ENCODE data around the gene ZIC5.
"Not testable (repeated sequence)": the region's sequence is repeated elsewhere in the genome, so short reads cannot be mapped to it uniquely, and the experiment has no call there.

Gene ZIC5

GRCh38 chr13:99948411-99948810 is 23.2 kb downstream of the ZIC5 start:
- in situ Hi-C loops (cut with HindIII; ENCODE audit: low pct_unique_long_range_greater_than_20kb, low sequenced_read_pairs), result no loop called here
- TF ChIP-seq JUND (IDR thresholded peaks at IDR 0.05; ENCODE audit: low read depth), result no peak
- no peak for DNase-seq (ENCODE audit: low read depth in 1 of 2, low spot score in 1 of 2)

GRCh38 chr13:99947666-99948065 is 23.9 kb downstream of the ZIC5 start:
- no peak for DNase-seq (ENCODE audit: low read depth in 1 of 2, low spot score in 1 of 2)
- in situ Hi-C loops (cut with HindIII; ENCODE audit: low pct_unique_long_range_greater_than_20kb, low sequenced_read_pairs), result no loop called here
- TF ChIP-seq JUND (IDR thresholded peaks at IDR 0.05; ENCODE audit: low read depth), result no peak

GRCh38 chr13:99945515-99945914 is 26.1 kb downstream of the ZIC5 start:
- DNase-seq (ENCODE audit: low read depth in 1 of 2, low spot score in 1 of 2); in situ Hi-C loops (cut with HindIII; ENCODE audit: low pct_unique_long_range_greater_than_20kb, low sequenced_read_pairs): not testable (repeated sequence)

- no peak for DNase-seq (ENCODE audit: low read depth in 1 of 2, low spot score in 1 of 2)
- in situ Hi-C loops (cut with HindIII; ENCODE audit: low pct_unique_long_range_greater_than_20kb, low sequenced_read_pairs), result no loop called here
- TF ChIP-seq JUND (IDR thresholded peaks at IDR 0.05; ENCODE audit: low read depth), result no peak
Measured at GRCh38 chr13:99944606-99945005, 27.0 kb downstream of the ZIC5 start.

- DNase-seq (ENCODE audit: low read depth in 1 of 2, low spot score in 1 of 2), result no peak
- TF ChIP-seq JUND (IDR thresholded peaks at IDR 0.05; ENCODE audit: low read depth), result no peak
- in situ Hi-C loops (cut with HindIII; ENCODE audit: low pct_unique_long_range_greater_than_20kb, low sequenced_read_pairs), result no loop called here
Measured at GRCh38 chr13:99944102-99944501, 27.5 kb downstream of the ZIC5 start.

- DNase-seq (ENCODE audit: low read depth in 1 of 2, low spot score in 1 of 2), result no peak
- in situ Hi-C loops (cut with HindIII; ENCODE audit: low pct_unique_long_range_greater_than_20kb, low sequenced_read_pairs), result no loop called here
- TF ChIP-seq JUND (IDR thresholded peaks at IDR 0.05; ENCODE audit: low read depth), result no peak
Measured at GRCh38 chr13:99941911-99942310, 29.7 kb downstream of the ZIC5 start.

- TF ChIP-seq JUND (IDR thresholded peaks at IDR 0.05; ENCODE audit: low read depth), result no peak
- in situ Hi-C loops (cut with HindIII; ENCODE audit: low pct_unique_long_range_greater_than_20kb, low sequenced_read_pairs), result no loop called here
- DNase-seq (ENCODE audit: low read depth in 1 of 2, low spot score in 1 of 2), result peak in 1 of 2 experiments; percentile 35
Measured at GRCh38 chr13:99941086-99941485, 30.5 kb downstream of the ZIC5 start.

GRCh38 chr13:99938635-99939034 is 32.9 kb downstream of the ZIC5 start:
- no peak for TF ChIP-seq JUND (IDR thresholded peaks at IDR 0.05; ENCODE audit: low read depth)

GRCh38 chr13:99935772-99936171 is 35.8 kb downstream of the ZIC5 start:
- TF ChIP-seq JUND (IDR thresholded peaks at IDR 0.05; ENCODE audit: low read depth), result no peak
- in situ Hi-C loops (cut with HindIII; ENCODE audit: low pct_unique_long_range_greater_than_20kb, low sequenced_read_pairs), result no loop called here
- no peak for DNase-seq (ENCODE audit: low read depth in 1 of 2, low spot score in 1 of 2)

More at GRCh38 chr13:99938635-99939034, 32.9 kb downstream of the ZIC5 start:
- no peak for DNase-seq (ENCODE audit: low read depth in 1 of 2, low spot score in 1 of 2)
- in situ Hi-C loops (cut with HindIII; ENCODE audit: low pct_unique_long_range_greater_than_20kb, low sequenced_read_pairs), result no loop called here

- TF ChIP-seq JUND (IDR thresholded peaks at IDR 0.05; ENCODE audit: low read depth), result no peak
- DNase-seq (ENCODE audit: low read depth in 1 of 2, low spot score in 1 of 2), result no peak
- in situ Hi-C loops (cut with HindIII; ENCODE audit: low pct_unique_long_range_greater_than_20kb, low sequenced_read_pairs), result no loop called here
Measured at GRCh38 chr13:99932912-99933311, 38.7 kb downstream of the ZIC5 start.

- no peak for DNase-seq (ENCODE audit: low read depth in 1 of 2, low spot score in 1 of 2)
- in situ Hi-C loops (cut with HindIII; ENCODE audit: low pct_unique_long_range_greater_than_20kb, low sequenced_read_pairs), result no loop called here
- no peak for TF ChIP-seq JUND (IDR thresholded peaks at IDR 0.05; ENCODE audit: low read depth)
Measured at GRCh38 chr13:99930925-99931324, 40.6 kb downstream of the ZIC5 start.

- DNase-seq (ENCODE audit: low read depth in 1 of 2, low spot score in 1 of 2), result no peak
- no peak for TF ChIP-seq JUND (IDR thresholded peaks at IDR 0.05; ENCODE audit: low read depth)
- in situ Hi-C loops (cut with HindIII; ENCODE audit: low pct_unique_long_range_greater_than_20kb, low sequenced_read_pairs), result no loop called here
Measured at GRCh38 chr13:99929866-99930265, 41.7 kb downstream of the ZIC5 start.

- no peak for TF ChIP-seq JUND (IDR thresholded peaks at IDR 0.05; ENCODE audit: low read depth)
- in situ Hi-C loops (cut with HindIII; ENCODE audit: low pct_unique_long_range_greater_than_20kb, low sequenced_read_pairs), result no loop called here
- DNase-seq (ENCODE audit: low read depth in 1 of 2, low spot score in 1 of 2), result peak in 1 of 2 experiments; percentile 47
Measured at GRCh38 chr13:99926014-99926731, 45.4 kb downstream of the ZIC5 start.

Data from T47D (cell line).